Measurements from ENCODE around the gene HOXA2. TPM values are rescaled to one million over a fixed set of nuclear protein-coding genes. Genes with fewer than 3 reads are reported as not detected.

Gene HOXA2
- total and polyA plus RNA-seq, 8 donors, result 0.89 to 3.7 (median 1.2) TPM; not detected in 1

DNA sequence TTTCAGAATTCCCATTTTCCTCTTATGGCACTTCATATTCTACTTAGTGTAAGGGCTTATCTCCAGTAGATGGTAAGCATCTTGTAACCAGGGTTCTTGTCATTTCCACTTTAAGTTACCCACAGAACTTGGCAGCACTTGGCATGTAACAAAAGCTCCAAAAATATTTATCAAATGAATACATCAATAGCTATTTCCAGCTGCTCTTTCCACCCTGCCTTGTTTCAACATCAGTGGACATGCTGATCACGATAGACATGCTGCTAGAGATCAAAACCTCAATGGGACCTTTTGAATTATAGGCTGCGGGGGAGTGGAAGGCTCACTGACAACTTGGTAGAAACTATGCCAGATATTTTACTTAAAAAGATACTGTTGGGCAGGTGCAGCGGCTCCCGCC lies 39.5 kb downstream of the HOXA2 start:
- no peaks in the 10 kb centered on the region for H3K36me3 ChIP-seq
- intact Hi-C loops (cut with DNase I; ENCODE audit: low total_unique reads), result no loop called here
- 92 to 98% (median 93%) methylated on average over 4 of the region's 4 CpGs for WGBS, 5 donors
- no peaks in the 10 kb centered on the region for H3K9me3 ChIP-seq
- no peak overlapping the region for H3K4me3 ChIP-seq
- DNase-seq, result no peak
- H3K4me1 ChIP-seq, result peaks cover 0 to 7% (median 0%) of the 10 kb centered on the region in 4 donors
- TF ChIP-seq EP300 (IDR thresholded peaks at IDR 0.05) (no peak), POLR2AphosphoS5 (IDR thresholded peaks at IDR 0.05) (no peak), POLR2A (IDR thresholded peaks at IDR 0.05) (no peak)
- TF ChIP-seq, protein P1, sequence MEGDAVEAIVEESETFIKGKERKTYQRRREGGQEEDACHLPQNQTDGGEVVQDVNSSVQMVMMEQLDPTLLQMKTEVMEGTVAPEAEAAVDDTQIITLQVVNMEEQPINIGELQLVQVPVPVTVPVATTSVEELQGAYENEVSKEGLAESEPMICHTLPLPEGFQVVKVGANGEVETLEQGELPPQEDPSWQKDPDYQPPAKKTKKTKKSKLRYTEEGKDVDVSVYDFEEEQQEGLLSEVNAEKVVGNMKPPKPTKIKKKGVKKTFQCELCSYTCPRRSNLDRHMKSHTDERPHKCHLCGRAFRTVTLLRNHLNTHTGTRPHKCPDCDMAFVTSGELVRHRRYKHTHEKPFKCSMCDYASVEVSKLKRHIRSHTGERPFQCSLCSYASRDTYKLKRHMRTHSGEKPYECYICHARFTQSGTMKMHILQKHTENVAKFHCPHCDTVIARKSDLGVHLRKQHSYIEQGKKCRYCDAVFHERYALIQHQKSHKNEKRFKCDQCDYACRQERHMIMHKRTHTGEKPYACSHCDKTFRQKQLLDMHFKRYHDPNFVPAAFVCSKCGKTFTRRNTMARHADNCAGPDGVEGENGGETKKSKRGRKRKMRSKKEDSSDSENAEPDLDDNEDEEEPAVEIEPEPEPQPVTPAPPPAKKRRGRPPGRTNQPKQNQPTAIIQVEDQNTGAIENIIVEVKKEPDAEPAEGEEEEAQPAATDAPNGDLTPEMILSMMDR (IDR thresholded peaks at IDR 0.05), result no peak
- no peaks in the 10 kb centered on the region for H3K27me3 ChIP-seq
- no peak overlapping the region for H3K27ac ChIP-seq

DNA sequence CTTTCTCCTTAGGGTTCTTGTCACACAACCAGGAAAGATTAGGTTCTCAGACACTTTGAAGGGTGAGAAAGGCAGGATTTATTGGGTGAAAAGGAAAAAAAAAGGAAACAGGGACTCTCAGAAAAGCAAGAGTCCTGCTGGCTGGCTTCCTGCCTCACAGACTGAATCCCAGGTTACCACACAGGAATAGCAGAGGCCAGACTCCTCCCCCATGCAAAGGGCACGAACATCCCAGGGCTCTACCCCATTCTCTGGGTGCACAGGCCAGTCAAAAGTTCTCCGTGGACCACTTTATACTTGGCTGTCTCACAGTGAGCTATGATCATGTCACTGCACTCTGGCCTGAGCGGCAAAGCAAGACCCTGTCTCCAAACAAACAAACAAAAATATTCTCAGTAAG lies 49.3 kb downstream of the HOXA2 start:
- Histone ChIP-seq H3K9me3 (no peaks in the 10 kb centered on the region), H3K27ac (no peak overlapping the region), H3K27me3 (peaks cover 0 to 3% (median 0%) of the 10 kb centered on the region in 3 donors), H3K4me3 (no peak overlapping the region), H3K36me3 (no peaks in the 10 kb centered on the region), H3K4me1 (no peaks in the 10 kb centered on the region)
- TF ChIP-seq, protein P1 (IDR thresholded peaks at IDR 0.05), result no peak
- TF ChIP-seq POLR2A (IDR thresholded peaks at IDR 0.05) (no peak), EP300 (IDR thresholded peaks at IDR 0.05) (no peak), POLR2AphosphoS5 (IDR thresholded peaks at IDR 0.05) (no peak)
- no peak for DNase-seq
- WGBS, 5 donors, result 46 to 57% (median 49%) methylated on average over 3 of the region's 3 CpGs
- intact Hi-C loops (cut with DNase I; ENCODE audit: low total_unique reads), result no loop called here

DNA sequence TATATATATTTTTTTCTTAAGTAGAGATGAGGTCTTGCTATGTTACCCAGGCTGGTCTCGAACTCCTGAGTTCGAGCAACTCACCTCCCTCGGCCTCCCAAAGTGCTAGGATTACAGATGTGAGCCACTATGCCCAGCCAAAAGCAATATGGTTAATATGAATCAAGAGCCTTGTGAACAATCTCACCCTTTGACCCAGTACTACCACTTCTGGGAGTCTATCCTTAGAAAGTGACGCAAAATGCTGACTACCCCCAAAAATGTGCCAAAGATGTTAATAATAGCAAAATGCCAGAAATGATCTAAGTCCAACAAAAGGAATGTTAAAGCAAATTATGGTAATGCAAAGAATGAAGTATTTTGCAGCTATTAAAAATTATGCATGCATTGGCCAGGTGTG lies 51.0 kb downstream of the HOXA2 start:
- DNase-seq, result no peak
- no peaks in the 10 kb centered on the region for H3K4me1 ChIP-seq
- TF ChIP-seq, protein P1 (IDR thresholded peaks at IDR 0.05), result no peak
- TF ChIP-seq POLR2A (IDR thresholded peaks at IDR 0.05) (no peak), POLR2AphosphoS5 (IDR thresholded peaks at IDR 0.05) (no peak), EP300 (IDR thresholded peaks at IDR 0.05) (no peak)
- intact Hi-C loops (cut with DNase I; ENCODE audit: low total_unique reads), result no loop called here
- H3K27ac ChIP-seq, result no peak overlapping the region
- no peaks in the 10 kb centered on the region for H3K36me3 ChIP-seq
- peaks cover 0 to 3% (median 0%) of the 10 kb centered on the region in 3 donors for H3K27me3 ChIP-seq
- H3K4me3 ChIP-seq, result no peak overlapping the region
- 84 to 97% (median 93%) methylated on average over 4 of the region's 4 CpGs for WGBS, 5 donors
- no peaks in the 10 kb centered on the region for H3K9me3 ChIP-seq

Small RNA genes within 50 kb of the gene (small RNA-seq; reads per million reads assigned to genes)
- gene AC004080.5 (0 reads per million in 4 donors), gene RF01977 (0 reads per million in 4 donors)

Other genes starting within 250 kb of the HOXA2 start
- 100 to 1,000 TPM in 1 of 5 donors, 10 to 100 TPM in 2, 1 to 10 TPM in 2; 4.6 to 127 (median 12.3) TPM for gene SKAP2, start 238.1 kb downstream of the HOXA2 start, total RNA-seq
- gene SKAP2, start 238.1 kb downstream of the HOXA2 start, polyA plus RNA-seq, result 10 to 100 TPM in 1 of 3 donors, 1 to 10 TPM in 2; 8.9 to 10.0 (median 9.2) TPM
- under 1 TPM in 1 of 5 donors, not detected in 4; 0.55 TPM for gene HOXA1, start 6.7 kb downstream of the HOXA2 start, total RNA-seq
- gene HOXA1, start 6.7 kb downstream of the HOXA2 start, polyA plus RNA-seq, result 1 to 10 TPM in 1 of 3 donors, under 1 TPM in 1, not detected in 1; 0.31 to 1.1 TPM
- gene HOXA4, start 28.1 kb upstream of the HOXA2 start, total RNA-seq, result 1 to 10 TPM in 3 of 5 donors, under 1 TPM in 2; 0.55 to 5.8 (median 2.2) TPM
- gene HOXA4, start 28.1 kb upstream of the HOXA2 start, polyA plus RNA-seq, result 10 to 100 TPM in 1 of 3 donors, 1 to 10 TPM in 2; 4.4 to 17.0 (median 5.9) TPM
- gene HOXA5, start 41.0 kb upstream of the HOXA2 start, total RNA-seq, result 10 to 100 TPM in 3 of 5 donors, 1 to 10 TPM in 2; 2.9 to 53.1 (median 18.2) TPM
- gene HOXA5, start 41.0 kb upstream of the HOXA2 start, polyA plus RNA-seq, result 10 to 100 TPM in 1 of 3 donors, 1 to 10 TPM in 2; 7.5 to 12.8 (median 7.8) TPM
- 10 to 100 TPM in 1 of 5 donors, 1 to 10 TPM in 1, not detected in 3; 3.7 to 12.7 TPM for gene HOXA6, start 45.1 kb upstream of the HOXA2 start, total RNA-seq
- gene HOXA6, start 45.1 kb upstream of the HOXA2 start, polyA plus RNA-seq, result under 1 TPM in 1 of 3 donors, not detected in 2; 0.81 TPM
- 10 to 100 TPM in 1 of 5 donors, 1 to 10 TPM in 2, under 1 TPM in 2; 0.87 to 42.6 (median 5.2) TPM for gene HOXA3, start 49.9 kb upstream of the HOXA2 start, total RNA-seq
- gene HOXA3, start 49.9 kb upstream of the HOXA2 start, polyA plus RNA-seq, result 1 to 10 TPM; 2.8 to 5.2 (median 4.8) TPM
- gene HOXA7, start 54.0 kb upstream of the HOXA2 start, total RNA-seq, result 10 to 100 TPM in 1 of 5 donors, 1 to 10 TPM in 3, not detected in 1; 1.1 to 34.8 (median 3.3) TPM
- 1 to 10 TPM in 1 of 3 donors, under 1 TPM in 2; 0.98 to 7.9 (median 1.00) TPM for gene HOXA7, start 54.0 kb upstream of the HOXA2 start, polyA plus RNA-seq
- gene HOXA9, start 62.9 kb upstream of the HOXA2 start, total RNA-seq, result 10 to 100 TPM in 1 of 5 donors, not detected in 4; 68.1 TPM
- under 1 TPM in 1 of 3 donors, not detected in 2; 0.25 TPM for gene HOXA9, start 62.9 kb upstream of the HOXA2 start, polyA plus RNA-seq
- gene HOXA10, start 71.6 kb upstream of the HOXA2 start, total RNA-seq, result 100 to 1,000 TPM in 1 of 5 donors, under 1 TPM in 1, not detected in 3; 0.92 to 337 TPM
- under 1 TPM in 1 of 3 donors, not detected in 2; 0.18 TPM for gene HOXA10, start 71.6 kb upstream of the HOXA2 start, polyA plus RNA-seq
- gene HOXA11, start 82.5 kb upstream of the HOXA2 start, total RNA-seq, result 1 to 10 TPM in 1 of 5 donors, not detected in 4; 5.2 TPM
- not detected for gene HOXA11, start 82.5 kb upstream of the HOXA2 start, polyA plus RNA-seq
- 10 to 100 TPM in 1 of 5 donors, not detected in 4; 29.0 TPM for gene HOXA13, start 97.4 kb upstream of the HOXA2 start, total RNA-seq
- not detected for gene HOXA13, start 97.4 kb upstream of the HOXA2 start, polyA plus RNA-seq
- gene EVX1, start 140.1 kb upstream of the HOXA2 start, total RNA-seq, result not detected
- gene EVX1, start 140.1 kb upstream of the HOXA2 start, polyA plus RNA-seq, result not detected

Data from stomach (tissue), 9 donors.